Thyroid gland (tissue), 4 donors: Measurements from ENCODE around the gene NDUFS8.
"Not testable (repeated sequence)": the region's sequence is repeated elsewhere in the genome, so short reads cannot be mapped to it uniquely, and the experiment has no call there.

ENCODE experiments used
- POLR2A ChIP-seq, 2 donors: fragments of 450-650 bp; IDR thresholded peaks; one replicate each; pipeline ENCODE4 v1.6.1; 2017; ENCODE audit warnings: antibody characterized with exemption in 2 of 2, mild to moderate bottlenecking in 2 of 2, moderate library complexity in 1 of 2
- TF ChIP-seq, protein P1 (sequence below), 6 experiments: fragments of 200-600 bp in 3 of 6; fragments of 450-650 bp in 3 of 6; sonication (generic) in 3 of 6; IDR thresholded peaks; one replicate each; pipeline ENCODE4 v1.5.1; 2016 to 2019; ENCODE audit warnings: antibody characterized with exemption in 6 of 6, mild to moderate bottlenecking in 2 of 6, inconsistent platforms in 1 of 6, moderate library complexity in 1 of 6

GRCh38 chr11:67981226-67981625 is 49.3 kb upstream of the NDUFS8 start:
- TF ChIP-seq, protein P1, sequence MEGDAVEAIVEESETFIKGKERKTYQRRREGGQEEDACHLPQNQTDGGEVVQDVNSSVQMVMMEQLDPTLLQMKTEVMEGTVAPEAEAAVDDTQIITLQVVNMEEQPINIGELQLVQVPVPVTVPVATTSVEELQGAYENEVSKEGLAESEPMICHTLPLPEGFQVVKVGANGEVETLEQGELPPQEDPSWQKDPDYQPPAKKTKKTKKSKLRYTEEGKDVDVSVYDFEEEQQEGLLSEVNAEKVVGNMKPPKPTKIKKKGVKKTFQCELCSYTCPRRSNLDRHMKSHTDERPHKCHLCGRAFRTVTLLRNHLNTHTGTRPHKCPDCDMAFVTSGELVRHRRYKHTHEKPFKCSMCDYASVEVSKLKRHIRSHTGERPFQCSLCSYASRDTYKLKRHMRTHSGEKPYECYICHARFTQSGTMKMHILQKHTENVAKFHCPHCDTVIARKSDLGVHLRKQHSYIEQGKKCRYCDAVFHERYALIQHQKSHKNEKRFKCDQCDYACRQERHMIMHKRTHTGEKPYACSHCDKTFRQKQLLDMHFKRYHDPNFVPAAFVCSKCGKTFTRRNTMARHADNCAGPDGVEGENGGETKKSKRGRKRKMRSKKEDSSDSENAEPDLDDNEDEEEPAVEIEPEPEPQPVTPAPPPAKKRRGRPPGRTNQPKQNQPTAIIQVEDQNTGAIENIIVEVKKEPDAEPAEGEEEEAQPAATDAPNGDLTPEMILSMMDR (IDR thresholded peaks at IDR 0.05) = not testable (repeated sequence)
- not testable (repeated sequence) for TF ChIP-seq POLR2A (IDR thresholded peaks at IDR 0.05)
